Embryonic facial prominence (tissue), 1 donor: ENCODE data around the gene ITPKB.
"Not testable (repeated sequence)": the region's sequence is repeated elsewhere in the genome, so short reads cannot be mapped to it uniquely, and the experiment has no call there.

ENCODE experiments used
- DNase-seq: peaks from one replicate; pipeline ENCODE4 v3.0.0-alpha.2; 2016; ENCODE audit errors: extremely low spot score

ITPKB gene

GRCh38 chr1:226625326-226625725, 113.8 kb downstream of the ITPKB start:
- DNase-seq = no peak

DNA sequence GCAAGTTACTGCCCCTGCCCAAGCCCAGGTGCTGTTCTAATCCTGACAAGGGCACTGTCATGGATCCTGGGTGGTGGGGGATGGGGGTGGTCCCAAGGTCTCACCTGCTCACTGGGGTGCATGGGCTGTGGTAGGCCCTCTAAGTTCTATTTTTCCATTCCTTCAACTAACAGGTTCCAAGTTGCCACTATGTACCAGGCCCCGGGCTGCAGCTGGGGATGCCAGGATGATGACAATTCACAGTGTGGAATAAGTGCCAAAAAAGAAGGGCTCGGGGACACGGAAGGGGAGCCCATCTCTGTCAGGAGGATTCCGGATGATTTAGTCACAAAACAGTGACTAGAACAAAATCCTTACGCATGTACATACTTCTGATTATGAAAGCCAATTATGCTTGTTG, 114.6 kb downstream of the ITPKB start:
- DNase-seq = no peak

DNA sequence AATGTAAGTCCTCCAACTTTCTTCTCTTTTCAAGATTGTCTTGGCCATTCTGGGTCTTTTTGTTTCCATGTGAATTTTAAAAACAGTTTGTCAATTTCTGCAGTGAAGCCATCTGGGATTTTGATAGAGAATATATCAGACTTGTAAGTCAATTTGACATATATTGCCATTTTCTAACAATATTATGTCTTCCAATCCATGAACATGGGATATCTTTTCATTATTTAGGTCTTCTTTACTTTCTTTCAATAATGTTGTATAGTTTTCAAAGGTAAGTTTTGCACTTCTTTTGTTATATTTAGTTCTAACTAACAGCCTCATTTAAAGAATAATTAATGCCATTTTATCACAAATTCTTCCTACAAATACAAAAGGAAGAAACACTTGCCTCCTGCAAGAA, 117.1 kb downstream of the ITPKB start:
- DNase-seq = no peak

DNA sequence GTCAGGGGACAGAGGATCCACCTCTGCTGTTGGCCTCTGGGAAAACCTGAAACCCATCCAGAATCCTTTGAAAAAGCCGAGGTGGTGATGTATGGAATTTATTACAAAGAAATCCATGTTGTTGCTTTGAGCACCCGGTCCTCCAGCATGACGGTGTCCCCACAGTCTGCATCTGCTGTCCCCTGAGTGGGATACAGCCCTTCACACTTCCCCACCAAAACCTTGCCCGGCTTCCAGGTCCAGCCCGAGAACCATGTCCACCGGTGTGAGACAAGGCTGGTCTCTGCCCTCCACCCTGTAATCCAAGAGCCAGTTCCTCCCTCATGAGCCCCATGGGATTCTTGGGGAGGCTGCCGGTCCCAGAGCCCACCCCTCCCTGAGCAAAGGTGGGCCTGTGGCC, 120.1 kb downstream of the ITPKB start:
- no peak for DNase-seq

DNA sequence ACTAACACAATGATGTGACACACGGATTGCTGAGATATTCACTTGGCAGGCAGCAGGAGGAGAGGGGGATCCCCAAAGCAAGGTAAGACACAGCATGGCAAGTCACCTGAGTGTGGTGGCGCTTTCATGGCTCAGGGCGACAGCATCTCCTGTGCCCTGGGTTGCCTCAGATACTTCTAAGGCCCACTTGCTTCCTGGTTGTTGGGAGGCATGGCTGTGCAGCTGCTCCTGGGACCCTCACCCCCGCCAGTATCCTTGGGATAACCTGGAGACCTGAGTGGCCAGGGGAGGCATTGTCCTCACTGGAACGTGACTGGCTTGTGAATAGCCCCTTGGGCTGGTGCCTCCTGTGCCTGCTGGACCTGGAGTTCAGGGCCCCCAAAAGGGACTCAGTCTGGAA, 120.7 kb downstream of the ITPKB start:
- no peak for DNase-seq

- DNase-seq = not testable (repeated sequence)
Observed at GRCh38 chr1:226617719-226618118, 121.4 kb downstream of the ITPKB start.

DNA sequence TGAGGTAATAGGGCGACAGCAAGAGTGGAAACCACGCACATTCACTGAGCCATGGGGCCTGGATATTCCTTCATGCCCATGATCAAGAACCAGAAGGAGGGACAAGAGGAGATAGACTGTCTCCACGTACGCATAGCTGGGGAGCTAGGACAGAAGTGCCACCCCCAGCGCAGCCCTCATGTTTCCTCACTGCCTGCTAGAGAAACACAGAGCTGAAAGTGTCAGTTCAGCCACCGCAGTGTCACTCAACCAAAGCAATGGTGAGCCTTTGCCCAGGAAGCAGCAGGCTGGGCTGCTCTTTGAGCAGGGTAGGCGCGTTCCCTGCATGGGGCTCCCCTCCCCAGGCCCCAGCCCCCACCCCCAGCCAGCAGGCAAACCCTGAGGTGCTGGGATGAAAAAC, 122.0 kb downstream of the ITPKB start:
- no peak for DNase-seq

DNA sequence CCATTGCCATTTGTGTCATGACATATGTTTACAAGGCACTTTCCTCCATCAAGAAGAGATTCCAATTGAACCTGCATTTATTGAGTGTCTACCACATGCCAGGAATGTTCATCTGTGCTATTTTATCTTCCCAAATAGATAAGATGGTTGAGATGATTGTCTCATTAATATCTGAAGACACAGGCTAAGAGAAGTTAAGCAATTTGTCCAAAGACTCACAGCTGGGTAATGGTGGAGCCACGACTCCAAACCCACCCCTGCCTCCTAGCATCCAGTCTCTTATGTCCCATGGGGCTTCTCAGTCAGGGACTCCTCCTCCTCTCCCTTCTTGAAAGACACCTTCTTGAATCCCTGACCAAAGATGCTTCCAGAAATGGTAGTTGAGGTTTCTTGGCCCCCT, 122.4 kb downstream of the ITPKB start:
- DNase-seq = no peak

GRCh38 chr1:226615876-226616275, 123.2 kb downstream of the ITPKB start:
- DNase-seq = no peak

GRCh38 chr1:226611980-226612379, 127.1 kb downstream of the ITPKB start:
- not testable (repeated sequence) for DNase-seq

DNA sequence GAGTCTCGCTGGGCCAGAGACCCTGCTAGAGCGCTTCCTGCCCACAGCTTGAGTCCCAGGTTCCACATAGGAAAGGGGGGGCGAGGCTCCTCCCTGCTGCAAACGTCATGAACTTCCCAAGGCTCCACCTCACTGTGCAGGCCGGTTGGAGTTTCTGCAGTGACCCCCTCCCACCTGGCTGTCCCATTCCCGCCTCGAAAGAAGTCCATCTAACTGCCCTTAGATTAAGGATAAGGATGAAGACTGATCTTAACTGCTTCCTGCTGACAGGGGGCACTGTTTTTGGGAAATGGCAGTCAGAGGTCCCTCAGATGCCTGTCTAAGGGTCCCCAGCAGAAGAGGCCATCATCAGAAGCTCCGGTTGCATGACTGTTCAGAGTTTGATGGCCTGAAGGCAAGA, 127.8 kb downstream of the ITPKB start:
- no peak for DNase-seq

- DNase-seq = no peak
Observed at GRCh38 chr1:226610671-226611070, 128.4 kb downstream of the ITPKB start.

DNA sequence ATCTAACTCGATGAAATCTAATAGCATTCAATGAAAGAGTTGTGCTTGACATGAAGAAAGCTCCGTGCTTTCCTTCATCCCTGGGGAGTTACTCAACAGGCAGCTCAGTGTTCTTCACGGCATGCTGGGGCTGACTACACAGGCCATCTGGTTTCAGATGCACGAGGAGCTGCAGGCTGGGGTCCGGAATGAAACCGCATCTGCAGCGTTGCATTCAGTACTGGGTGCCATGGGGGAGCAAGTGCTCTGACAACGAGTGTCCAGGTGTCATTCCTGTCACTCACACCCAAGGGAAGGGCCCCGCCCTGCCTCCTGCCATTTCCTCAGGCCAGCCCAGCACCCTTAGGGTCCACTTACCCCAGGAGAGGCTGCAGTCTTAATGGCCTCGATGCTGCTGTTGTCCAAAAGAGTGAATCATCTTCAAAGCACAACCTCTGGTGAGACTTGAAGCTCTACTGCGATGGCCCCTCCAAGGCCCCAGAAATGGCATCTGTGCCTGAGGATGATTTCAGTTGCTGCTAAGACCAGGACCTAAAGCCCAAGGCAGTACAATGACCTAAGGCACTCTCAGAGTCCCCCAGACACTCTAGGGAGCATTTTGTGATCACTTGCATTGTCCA, 129.1 kb downstream of the ITPKB start:
- DNase-seq = no peak

DNA sequence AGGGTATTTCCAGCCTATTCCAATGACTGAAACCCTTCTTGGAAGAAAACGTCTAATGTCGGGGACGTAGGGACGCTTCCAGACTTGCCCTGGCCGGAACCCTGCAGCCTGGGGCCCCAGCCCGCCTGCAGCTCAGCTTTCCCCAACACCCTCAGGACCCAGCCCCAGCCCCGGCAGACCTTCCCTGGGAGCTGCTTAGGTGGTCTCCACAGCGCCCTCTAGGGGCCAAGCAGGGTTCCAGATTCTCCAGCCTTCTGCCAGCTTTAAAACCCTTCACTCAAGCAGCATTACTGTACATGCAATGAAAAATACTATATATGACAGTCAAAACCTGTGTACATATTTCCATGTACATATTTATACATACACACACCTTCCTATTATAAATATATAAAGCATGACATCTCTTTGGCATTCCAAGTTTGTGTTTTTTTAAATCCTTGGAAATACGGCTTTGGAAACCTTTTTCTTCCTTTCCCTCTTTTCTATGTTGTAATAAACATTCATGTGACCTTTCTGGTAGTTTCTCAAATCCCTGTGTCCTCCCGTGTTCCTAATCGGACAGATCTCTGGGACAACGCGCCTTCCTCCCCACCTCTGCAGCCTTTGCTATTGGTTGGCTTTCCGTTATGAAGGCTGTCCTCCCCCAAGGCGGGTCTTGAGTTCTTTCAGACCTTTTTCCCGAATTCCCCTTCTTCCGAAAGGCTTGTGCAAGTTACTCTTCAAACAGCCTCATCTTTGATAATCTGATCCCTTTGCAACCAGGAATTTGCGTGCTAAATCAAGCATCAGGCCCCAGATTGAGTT, 130.2 kb downstream of the ITPKB start:
- no peak for DNase-seq

- no peak for DNase-seq
Observed at GRCh38 chr1:226607821-226608220, 131.3 kb downstream of the ITPKB start.

DNA sequence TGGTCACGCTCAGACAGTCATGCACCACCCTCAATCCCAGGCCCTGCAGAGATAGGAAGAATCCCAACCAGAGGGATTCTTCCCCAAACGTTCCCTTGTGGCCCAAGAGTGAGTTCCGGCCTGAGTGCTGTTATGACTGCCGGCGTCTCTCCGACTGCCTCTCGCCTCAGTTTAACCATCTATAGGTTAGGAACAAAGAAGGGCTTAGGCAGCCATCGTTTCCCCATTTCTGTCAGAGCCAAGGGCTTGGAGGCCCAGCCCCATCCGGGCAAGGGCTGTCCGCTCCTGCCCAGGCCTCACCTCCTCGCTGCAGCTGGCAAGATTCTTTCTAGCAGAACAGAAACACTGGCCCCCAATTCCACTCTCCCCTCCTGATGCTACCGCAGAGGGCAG, 131.8 kb downstream of the ITPKB start:
- DNase-seq = no peak

- no peak for DNase-seq
Observed at GRCh38 chr1:226606311-226607267, 132.5 kb downstream of the ITPKB start.

DNA sequence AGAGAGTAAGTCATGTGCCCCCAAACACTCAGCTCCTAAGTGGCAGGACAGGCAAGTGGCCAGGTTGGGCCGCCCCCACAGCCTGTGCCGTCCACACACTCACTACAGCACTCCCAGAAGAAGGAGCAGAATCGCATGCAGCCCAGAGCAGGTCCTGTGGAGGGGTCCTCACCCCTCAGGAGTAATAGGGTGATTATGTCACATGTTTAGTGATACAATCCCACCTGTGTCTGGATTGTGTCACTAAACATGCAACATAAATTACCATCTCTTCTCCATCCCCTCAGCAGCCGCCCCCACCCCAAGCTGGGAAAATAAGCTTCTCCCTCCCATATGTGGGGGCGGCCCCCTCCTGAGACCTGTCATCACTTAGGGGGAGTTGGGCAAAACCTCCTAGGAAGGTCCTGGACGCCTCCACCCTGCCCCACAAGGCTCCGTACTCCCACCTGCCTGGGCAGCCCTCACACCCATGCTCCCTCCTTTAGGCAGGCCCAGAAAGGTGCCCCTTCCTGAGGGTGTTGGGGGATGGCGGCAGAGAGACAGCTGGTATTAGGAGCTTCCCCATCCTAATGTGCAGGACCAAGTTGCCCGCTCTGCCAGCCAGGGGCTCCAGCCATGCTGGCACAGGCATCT, 133.6 kb downstream of the ITPKB start:
- DNase-seq = no peak

DNA sequence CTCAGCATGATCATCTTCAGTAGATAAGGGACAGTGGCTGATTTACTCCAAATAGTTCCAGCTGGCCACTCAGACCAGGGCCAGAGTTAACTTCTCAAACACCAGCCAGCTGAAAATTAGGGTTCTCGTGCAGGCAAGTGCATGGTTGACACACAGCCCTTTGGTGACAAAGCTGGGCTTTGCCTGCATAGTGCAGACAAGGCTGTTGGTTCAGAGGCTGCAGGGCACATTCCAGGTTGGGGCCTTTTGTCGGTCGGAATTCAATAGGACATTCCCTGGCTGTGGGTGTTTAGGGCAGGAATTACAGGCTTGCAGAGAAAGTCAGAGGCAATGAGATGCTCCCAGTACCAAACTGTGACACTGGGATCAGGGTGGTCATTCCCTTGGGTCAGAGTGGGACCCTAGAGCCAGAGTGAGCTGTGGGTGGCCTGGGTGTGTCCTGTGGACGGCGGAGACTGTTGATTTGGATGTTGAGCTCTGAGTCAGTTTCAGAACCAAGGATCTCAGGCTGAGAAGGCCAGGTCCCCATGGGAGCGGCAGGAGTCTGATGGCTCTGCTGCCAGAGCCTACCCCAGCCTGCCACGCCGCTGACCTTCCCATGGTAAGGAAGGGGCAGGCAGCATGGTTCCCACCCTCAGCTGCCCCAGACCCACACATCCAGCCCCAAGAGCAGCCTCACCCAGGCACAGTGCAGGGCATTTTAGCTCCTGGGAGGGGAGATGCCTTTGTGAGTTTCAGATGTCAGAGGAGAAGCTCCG, 134.3 kb downstream of the ITPKB start:
- DNase-seq = no peak

DNA sequence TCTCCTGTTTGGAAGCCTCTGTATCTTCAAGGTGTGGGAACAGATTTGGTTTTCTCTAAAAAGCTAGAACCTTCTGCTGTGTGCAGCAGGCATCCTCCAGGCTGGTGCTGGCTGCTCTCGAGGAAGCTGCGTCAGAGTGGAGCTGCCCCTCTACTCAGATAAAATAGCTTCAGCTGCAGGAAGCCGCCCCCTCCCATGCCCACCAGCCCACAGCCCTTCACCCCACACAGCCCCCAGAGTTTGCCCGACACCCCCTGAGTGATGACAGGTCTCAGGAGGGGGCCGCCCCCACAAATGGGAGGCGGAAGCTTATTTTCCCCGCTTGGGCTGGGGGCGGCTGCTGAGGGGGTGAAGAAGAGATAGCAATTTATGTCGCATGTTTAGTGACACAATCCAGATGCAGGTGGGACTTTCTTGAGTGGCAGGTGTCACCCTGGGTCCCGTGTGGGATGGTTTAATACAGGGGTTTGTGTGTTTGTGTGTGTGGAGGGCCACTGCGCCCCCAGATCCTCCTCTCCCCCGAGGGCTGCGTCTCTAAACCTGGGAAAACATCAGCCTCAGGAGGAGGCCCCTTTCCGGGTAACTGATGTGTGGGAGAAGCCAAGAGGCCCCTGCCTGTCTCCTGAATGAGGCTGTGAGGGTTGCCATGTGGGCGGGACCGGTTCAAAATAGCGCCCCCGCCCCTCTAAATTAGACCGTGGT, 135.1 kb downstream of the ITPKB start:
- no peak for DNase-seq
